Vagina (tissue), 2 donors: Measurements from ENCODE around the gene KCNT2.

Source experiments
- POLR2A ChIP-seq, 2 donors: fragments of 450-650 bp; IDR thresholded peaks; one replicate each; pipeline ENCODE4 v1.6.1; 2017; ENCODE audit warnings: antibody characterized with exemption in 2 of 2, mild to moderate bottlenecking in 2 of 2, moderate library complexity in 2 of 2
- POLR2AphosphoS5 ChIP-seq, 2 donors: sonication (generic); formaldehyde crosslinking; IDR thresholded peaks; one replicate each; pipeline ENCODE4 v1.9.0; 2017; ENCODE audit warnings: antibody characterized with exemption in 2 of 2, mild to moderate bottlenecking in 2 of 2, low read depth in 1 of 2; ENCODE audit not compliant: insufficient read depth in 1 of 2
- TF ChIP-seq, protein P1 (sequence below), 3 experiments: fragments of 450-650 bp in 2 of 3; fragments of 200-600 bp in 1 of 3; sonication (generic) in 1 of 3; IDR thresholded peaks; one replicate each; pipeline ENCODE4 v1.5.1; 2017 to 2019; ENCODE audit warnings: antibody characterized with exemption in 3 of 3, mild to moderate bottlenecking in 2 of 3, moderate library complexity in 2 of 3

DNA sequence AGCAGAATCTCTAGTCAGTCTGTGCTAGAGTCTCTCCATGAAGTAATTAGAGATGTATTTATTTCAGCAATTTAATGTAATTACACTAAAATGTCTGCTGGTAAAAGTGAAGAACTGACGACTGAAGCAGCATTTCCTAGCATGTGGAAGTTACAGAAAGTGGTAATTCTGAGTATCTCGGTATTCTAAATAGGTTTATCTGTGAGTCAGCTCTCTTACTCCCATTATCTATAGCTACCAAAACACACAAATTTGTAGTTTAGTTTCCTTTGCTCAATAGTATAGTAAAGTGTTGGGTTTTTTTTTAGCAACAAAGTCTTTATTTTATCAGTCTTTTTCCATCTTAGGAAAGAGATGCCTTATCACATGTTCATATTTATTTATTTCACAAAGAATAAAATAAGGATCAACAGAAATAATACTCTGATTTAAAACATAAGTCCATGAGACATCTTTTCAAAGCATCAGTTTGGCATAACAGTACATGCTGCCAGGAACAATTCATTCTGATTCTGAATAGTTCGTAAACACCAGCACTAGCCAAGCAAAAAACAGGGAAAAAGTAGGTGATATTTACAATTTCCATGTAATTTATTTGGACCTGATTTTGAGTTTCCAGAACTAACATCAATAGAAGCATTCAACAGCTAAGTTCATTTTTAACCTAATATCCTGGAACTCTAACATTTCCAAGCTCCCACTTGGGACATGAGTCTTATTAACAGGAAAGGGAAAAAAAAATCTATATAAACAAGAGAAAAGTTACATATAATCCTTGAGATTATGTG, 76.3 kb downstream of the KCNT2 start:
- TF ChIP-seq, protein P1, sequence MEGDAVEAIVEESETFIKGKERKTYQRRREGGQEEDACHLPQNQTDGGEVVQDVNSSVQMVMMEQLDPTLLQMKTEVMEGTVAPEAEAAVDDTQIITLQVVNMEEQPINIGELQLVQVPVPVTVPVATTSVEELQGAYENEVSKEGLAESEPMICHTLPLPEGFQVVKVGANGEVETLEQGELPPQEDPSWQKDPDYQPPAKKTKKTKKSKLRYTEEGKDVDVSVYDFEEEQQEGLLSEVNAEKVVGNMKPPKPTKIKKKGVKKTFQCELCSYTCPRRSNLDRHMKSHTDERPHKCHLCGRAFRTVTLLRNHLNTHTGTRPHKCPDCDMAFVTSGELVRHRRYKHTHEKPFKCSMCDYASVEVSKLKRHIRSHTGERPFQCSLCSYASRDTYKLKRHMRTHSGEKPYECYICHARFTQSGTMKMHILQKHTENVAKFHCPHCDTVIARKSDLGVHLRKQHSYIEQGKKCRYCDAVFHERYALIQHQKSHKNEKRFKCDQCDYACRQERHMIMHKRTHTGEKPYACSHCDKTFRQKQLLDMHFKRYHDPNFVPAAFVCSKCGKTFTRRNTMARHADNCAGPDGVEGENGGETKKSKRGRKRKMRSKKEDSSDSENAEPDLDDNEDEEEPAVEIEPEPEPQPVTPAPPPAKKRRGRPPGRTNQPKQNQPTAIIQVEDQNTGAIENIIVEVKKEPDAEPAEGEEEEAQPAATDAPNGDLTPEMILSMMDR (IDR thresholded peaks at IDR 0.05): no peak
- TF ChIP-seq POLR2AphosphoS5 (IDR thresholded peaks at IDR 0.05; ENCODE audit: insufficient read depth in 1 of 2, low read depth in 1 of 2) (no peak), POLR2A (IDR thresholded peaks at IDR 0.05) (no peak)
